Neural progenitor cell (in vitro differentiated cells): ENCODE data around the gene CGB5.

ENCODE experiments used
- EZH2 ChIP-seq: fragments of 200-600 bp; sonication (generic); IDR thresholded peaks from 2 replicates; pipeline ENCODE4 v1.6.1; 2017; ENCODE audit warnings: antibody characterized with exemption, mild to moderate bottlenecking, moderate library complexity
- EZH2phosphoT487 ChIP-seq: fragments of 200-600 bp; sonication (generic); IDR thresholded peaks from 2 replicates; pipeline ENCODE4 v1.6.1; 2017; ENCODE audit warnings: antibody characterized with exemption
- TF ChIP-seq, protein P1 (sequence below): fragments of 200-600 bp; sonication (generic); IDR thresholded peaks from 2 replicates; pipeline ENCODE4 v1.5.1; 2017; ENCODE audit warnings: antibody characterized with exemption, mild to moderate bottlenecking

DNA sequence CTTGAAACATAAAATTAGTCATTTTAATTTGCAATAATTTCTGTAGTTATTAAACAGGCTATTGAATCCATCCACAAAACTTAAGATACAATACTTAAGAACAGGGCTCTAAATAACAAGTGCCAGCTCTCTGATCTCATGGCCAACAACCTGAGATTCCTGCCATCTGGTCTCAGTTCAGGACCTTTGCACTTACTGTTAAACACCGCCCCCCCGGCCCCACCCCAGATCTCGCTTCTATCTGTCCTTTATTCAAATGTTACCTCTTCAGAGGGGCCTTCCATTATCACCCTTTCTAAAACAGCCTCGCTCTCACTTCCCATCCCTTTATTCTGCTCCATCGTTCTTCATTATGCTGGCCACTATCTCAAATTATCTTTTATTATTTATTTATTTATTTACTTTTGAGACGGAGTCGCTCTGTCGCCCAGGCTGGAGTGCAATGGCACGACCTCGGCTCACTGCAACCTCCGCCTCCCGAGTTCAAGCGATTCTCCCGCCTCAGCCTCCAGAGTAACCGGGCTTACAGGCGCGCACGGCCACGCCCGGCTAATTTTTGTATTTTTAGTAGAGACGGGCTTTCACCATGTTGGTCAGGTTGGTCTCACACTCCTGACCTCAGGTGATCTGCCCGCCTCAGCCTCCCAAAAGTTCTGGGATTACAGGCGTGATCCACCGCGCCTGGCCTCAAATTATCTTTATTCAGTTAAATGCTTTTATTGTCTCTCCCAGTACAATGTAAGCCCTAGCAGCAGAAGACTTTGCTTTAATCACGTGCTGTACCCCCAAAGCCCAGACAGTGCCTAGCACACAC lies 40.8 kb downstream of the CGB5 start:
- TF ChIP-seq, protein P1, sequence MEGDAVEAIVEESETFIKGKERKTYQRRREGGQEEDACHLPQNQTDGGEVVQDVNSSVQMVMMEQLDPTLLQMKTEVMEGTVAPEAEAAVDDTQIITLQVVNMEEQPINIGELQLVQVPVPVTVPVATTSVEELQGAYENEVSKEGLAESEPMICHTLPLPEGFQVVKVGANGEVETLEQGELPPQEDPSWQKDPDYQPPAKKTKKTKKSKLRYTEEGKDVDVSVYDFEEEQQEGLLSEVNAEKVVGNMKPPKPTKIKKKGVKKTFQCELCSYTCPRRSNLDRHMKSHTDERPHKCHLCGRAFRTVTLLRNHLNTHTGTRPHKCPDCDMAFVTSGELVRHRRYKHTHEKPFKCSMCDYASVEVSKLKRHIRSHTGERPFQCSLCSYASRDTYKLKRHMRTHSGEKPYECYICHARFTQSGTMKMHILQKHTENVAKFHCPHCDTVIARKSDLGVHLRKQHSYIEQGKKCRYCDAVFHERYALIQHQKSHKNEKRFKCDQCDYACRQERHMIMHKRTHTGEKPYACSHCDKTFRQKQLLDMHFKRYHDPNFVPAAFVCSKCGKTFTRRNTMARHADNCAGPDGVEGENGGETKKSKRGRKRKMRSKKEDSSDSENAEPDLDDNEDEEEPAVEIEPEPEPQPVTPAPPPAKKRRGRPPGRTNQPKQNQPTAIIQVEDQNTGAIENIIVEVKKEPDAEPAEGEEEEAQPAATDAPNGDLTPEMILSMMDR, result no peak
- TF ChIP-seq EZH2 (no peak), EZH2phosphoT487 (no peak)
